ENCODE results near the gene CDH4. TPM values are rescaled to one million over a fixed set of nuclear protein-coding genes. Genes with fewer than 3 reads are reported as not detected.

Gene CDH4
- total and polyA plus RNA-seq, 4 experiments from 2014 or later: 0.39 to 1.1 (median 0.41) TPM; not detected in 1

DNA sequence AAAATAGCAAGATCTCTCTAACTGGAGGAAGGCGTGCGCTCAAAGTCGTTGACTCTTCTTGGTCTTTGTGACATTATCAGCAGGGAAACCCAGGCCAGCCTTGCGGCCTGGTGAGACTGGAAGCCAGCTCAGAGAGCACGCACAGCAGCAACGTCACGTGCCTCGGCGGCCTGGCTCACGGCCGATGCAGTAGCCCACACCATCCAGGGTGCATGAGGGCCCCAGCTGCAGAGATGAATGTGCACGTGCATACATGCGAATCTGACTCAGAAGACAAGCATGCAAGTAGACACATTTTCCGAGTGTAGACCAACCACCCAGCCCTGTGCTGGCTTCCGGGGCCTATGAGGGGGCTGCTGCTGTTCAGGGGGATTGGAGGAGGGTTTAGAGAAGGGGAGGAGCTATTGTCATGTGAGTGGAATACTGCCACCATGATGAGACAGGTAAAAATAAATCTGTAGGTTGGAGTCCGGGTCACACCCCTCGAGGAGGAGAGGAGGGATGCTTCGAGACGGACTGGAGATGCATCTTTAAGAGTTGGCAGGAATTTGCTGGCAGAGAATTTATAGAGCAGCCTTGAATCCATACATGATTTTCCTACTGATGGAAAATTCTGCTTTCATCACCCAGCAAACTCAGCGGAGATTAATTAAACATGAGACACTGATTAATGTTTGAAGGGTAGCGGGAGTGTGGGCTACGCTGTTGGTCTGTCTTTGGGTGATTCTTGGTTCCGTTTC lies 388.2 kb downstream of the CDH4 start:
- no peak for DNase-seq
- Mint-ChIP-seq H3K36me3 (no peaks in the 10 kb centered on the region), H3K4me3 (no peak overlapping the region), H3K27me3 (peaks cover 3 to 4% of the 10 kb centered on the region in 2 donors), H3K9me3 (peaks cover 0 to 2% (median 0%) of the 10 kb centered on the region in 8 donors), H3K27ac (peak overlapping the region in 1 of 7 donors; percentile 35), H3K4me1 (no peaks in the 10 kb centered on the region)
- intact Hi-C loops (cut with micrococcal nuclease): no loop called here
- ChIA-PET POLR2A (ENCODE audit: partially characterized antibody) (no interaction called here), CTCF (ENCODE audit: partially characterized antibody) (no interaction called here)
- no peaks in the 10 kb centered on the region for H3K9me3 ChIP-seq (ENCODE audit: control insufficient read depth in 1 of 2, low read length in 2 of 2)
- H3K27me3 ChIP-seq (ENCODE audit: insufficient read depth, low read length): no peaks in the 10 kb centered on the region
- no peaks in the 10 kb centered on the region for H3K4me1 ChIP-seq (ENCODE audit: insufficient read depth, low read length)
- no peak overlapping the region for H3K27ac ChIP-seq (ENCODE audit: low read depth, low read length)
- H3K36me3 ChIP-seq (ENCODE audit: insufficient read depth, low read length): no peaks in the 10 kb centered on the region
- H3K4me3 ChIP-seq (ENCODE audit: low read length in 2 of 2): no peak overlapping the region

DNA sequence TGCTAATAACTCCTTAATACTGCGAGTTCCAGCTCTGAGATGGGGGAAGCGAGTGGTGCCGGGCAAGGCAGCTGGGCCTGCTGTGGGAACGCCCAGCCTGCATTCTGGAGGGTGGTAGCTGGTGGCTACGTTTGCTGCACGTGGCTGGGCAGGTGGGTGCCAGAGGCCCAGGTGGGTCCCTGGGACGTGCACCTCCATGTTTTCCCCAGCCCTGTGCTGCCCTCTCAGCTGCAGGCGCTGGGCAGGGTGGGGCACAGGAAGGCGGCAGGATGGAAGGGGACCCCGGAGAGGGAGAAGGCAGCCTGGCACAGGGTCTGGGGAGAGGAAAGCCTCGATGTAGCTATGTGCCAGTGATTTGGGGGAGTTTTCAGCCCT lies 388.8 kb downstream of the CDH4 start:
- Mint-ChIP-seq H3K27me3 (peaks cover 3 to 4% of the 10 kb centered on the region in 2 donors), H3K4me1 (no peaks in the 10 kb centered on the region), H3K36me3 (no peaks in the 10 kb centered on the region), H3K9me3 (peaks cover 0 to 2% (median 0%) of the 10 kb centered on the region in 8 donors), H3K4me3 (no peak overlapping the region), H3K27ac (no peak overlapping the region)
- no peak overlapping the region for H3K4me3 ChIP-seq (ENCODE audit: low read length in 2 of 2)
- H3K36me3 ChIP-seq (ENCODE audit: insufficient read depth, low read length): no peaks in the 10 kb centered on the region
- ChIA-PET CTCF (ENCODE audit: partially characterized antibody) (no interaction called here), POLR2A (ENCODE audit: partially characterized antibody) (no interaction called here)
- no peak for DNase-seq
- H3K27me3 ChIP-seq (ENCODE audit: insufficient read depth, low read length): no peaks in the 10 kb centered on the region
- intact Hi-C loops (cut with micrococcal nuclease): no loop called here
- H3K9me3 ChIP-seq (ENCODE audit: control insufficient read depth in 1 of 2, low read length in 2 of 2): no peaks in the 10 kb centered on the region
- no peaks in the 10 kb centered on the region for H3K4me1 ChIP-seq (ENCODE audit: insufficient read depth, low read length)
- no peak overlapping the region for H3K27ac ChIP-seq (ENCODE audit: low read depth, low read length)

DNA sequence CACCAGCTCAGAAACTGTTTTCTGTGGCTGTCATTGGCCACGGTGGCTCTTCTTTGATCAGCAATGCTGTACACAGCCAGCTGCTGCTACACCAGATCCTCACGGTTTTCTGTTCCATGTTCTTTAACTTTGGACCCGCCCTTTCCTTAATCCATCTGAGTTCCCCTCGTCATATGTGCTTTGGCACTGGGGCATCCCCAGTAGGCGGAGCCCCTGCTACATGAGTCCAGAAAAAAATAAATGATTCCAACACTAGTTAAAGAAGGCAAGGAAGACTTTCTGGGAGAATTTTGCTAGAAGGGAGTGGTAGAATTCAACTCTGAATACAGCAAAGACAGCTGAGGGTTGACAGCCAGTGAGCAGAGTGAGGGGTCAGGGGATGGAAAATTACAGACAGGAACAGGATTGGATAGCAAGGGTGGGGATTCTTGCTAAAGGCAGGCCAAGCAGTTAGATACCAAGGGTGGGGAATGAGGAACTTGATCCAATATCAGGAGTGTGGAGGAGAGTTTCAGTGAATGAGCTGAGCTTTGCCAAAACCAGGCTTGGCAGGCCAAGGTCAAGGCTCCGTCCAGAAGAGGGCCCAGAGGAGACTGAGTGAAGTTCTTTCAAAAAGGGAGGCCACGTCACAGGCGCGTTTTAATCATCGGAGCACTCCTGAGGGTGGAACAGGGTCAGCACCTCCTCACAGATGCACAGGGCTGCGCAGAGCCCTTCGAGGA lies 391.8 kb downstream of the CDH4 start:
- Mint-ChIP-seq H3K4me1 (no peaks in the 10 kb centered on the region), H3K36me3 (no peaks in the 10 kb centered on the region), H3K27ac (peak overlapping the region in 1 of 7 donors; percentile 60), H3K9me3 (peaks cover 0 to 2% (median 0%) of the 10 kb centered on the region in 8 donors), H3K27me3 (peaks cover 3 to 4% of the 10 kb centered on the region in 2 donors), H3K4me3 (no peak overlapping the region)
- Histone ChIP-seq H3K27ac (ENCODE audit: low read depth, low read length) (no peak overlapping the region), H3K9me3 (ENCODE audit: control insufficient read depth in 1 of 2, low read length in 2 of 2) (no peaks in the 10 kb centered on the region), H3K27me3 (ENCODE audit: insufficient read depth, low read length) (no peaks in the 10 kb centered on the region), H3K4me1 (ENCODE audit: insufficient read depth, low read length) (no peaks in the 10 kb centered on the region), H3K36me3 (ENCODE audit: insufficient read depth, low read length) (no peaks in the 10 kb centered on the region), H3K4me3 (ENCODE audit: low read length in 2 of 2) (no peak overlapping the region)
- no peak for DNase-seq
- intact Hi-C loops (cut with micrococcal nuclease): no loop called here
- ChIA-PET POLR2A (ENCODE audit: partially characterized antibody) (no interaction called here), CTCF (ENCODE audit: partially characterized antibody) (no interaction called here)

DNA sequence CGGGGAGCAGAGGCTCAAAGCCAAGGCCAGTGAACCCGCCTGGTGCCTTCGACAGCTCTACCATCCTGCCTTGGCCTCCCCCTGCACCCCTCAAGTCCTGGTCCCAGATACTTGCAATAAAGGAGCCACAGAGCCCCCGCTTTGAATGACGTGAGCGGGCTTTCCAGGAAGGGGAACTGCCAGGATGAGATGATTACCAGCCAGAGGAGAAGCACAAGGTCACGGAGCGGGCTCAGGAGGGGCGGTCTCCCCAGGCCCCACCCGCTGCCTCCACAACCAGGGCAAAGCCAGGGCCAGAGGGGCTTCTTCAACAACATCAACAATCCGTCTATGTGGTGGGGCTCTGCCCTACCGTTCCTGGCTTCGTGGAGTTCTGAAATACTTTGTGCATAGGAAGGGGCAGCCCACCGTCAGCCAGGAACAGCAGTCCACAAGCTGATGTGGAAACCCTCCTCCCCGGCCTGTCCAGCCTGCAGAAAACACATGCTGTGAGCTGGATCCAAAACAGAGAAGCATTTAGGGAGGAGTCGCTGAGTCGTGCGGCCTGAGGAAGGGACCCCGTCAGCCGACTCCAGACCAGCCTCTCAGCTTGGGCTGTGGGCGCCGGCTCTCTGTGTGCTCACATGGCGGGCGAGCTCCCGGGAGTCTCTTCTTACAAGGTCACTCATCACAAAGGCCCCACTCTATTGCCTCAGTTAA lies 392.5 kb downstream of the CDH4 start:
- Histone ChIP-seq H3K27ac (ENCODE audit: low read depth, low read length) (no peak overlapping the region), H3K4me3 (ENCODE audit: low read length in 2 of 2) (no peak overlapping the region), H3K27me3 (ENCODE audit: insufficient read depth, low read length) (no peaks in the 10 kb centered on the region), H3K4me1 (ENCODE audit: insufficient read depth, low read length) (no peaks in the 10 kb centered on the region), H3K9me3 (ENCODE audit: control insufficient read depth in 1 of 2, low read length in 2 of 2) (no peaks in the 10 kb centered on the region), H3K36me3 (ENCODE audit: insufficient read depth, low read length) (no peaks in the 10 kb centered on the region)
- Mint-ChIP-seq H3K27ac (no peak overlapping the region), H3K9me3 (peaks cover 0 to 2% (median 0%) of the 10 kb centered on the region in 8 donors), H3K4me3 (no peak overlapping the region), H3K36me3 (no peaks in the 10 kb centered on the region), H3K4me1 (no peaks in the 10 kb centered on the region), H3K27me3 (peaks cover 3 to 4% of the 10 kb centered on the region in 2 donors)
- intact Hi-C loops (cut with micrococcal nuclease): no loop called here
- ChIA-PET CTCF (ENCODE audit: partially characterized antibody) (no interaction called here), POLR2A (ENCODE audit: partially characterized antibody) (no interaction called here)
- DNase-seq: no peak

DNA sequence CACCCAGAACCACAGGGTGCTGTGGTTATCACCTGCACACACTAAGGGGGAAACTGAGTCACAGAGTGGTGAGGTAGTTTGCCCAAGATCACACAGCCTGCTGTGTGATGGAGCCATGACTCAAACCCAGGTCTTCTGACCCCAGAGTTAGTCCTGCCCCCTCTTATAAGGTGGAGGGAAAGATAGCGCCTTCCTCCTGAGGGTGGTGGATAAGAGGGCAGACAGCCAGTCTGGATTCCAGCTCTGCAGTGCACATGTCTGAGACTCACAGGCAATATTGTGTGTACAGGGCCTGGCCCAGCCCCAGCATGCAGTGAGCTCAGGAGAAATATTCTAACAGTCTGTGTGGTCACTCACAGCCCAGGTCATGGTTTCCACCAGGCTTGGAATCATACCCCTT lies 393.7 kb downstream of the CDH4 start:
- Mint-ChIP-seq H3K4me1 (no peaks in the 10 kb centered on the region), H3K36me3 (no peaks in the 10 kb centered on the region), H3K9me3 (peaks cover 0 to 2% (median 0%) of the 10 kb centered on the region in 8 donors), H3K27ac (no peak overlapping the region), H3K4me3 (no peak overlapping the region), H3K27me3 (peaks cover 3 to 4% of the 10 kb centered on the region in 2 donors)
- H3K4me1 ChIP-seq (ENCODE audit: insufficient read depth, low read length): no peaks in the 10 kb centered on the region
- no peaks in the 10 kb centered on the region for H3K27me3 ChIP-seq (ENCODE audit: insufficient read depth, low read length)
- ChIA-PET POLR2A (ENCODE audit: partially characterized antibody) (no interaction called here), CTCF (ENCODE audit: partially characterized antibody) (no interaction called here)
- no peak overlapping the region for H3K4me3 ChIP-seq (ENCODE audit: low read length in 2 of 2)
- no peaks in the 10 kb centered on the region for H3K9me3 ChIP-seq (ENCODE audit: control insufficient read depth in 1 of 2, low read length in 2 of 2)
- DNase-seq: no peak
- H3K27ac ChIP-seq (ENCODE audit: low read depth, low read length): no peak overlapping the region
- no peaks in the 10 kb centered on the region for H3K36me3 ChIP-seq (ENCODE audit: insufficient read depth, low read length)
- intact Hi-C loops (cut with micrococcal nuclease): no loop called here

DNA sequence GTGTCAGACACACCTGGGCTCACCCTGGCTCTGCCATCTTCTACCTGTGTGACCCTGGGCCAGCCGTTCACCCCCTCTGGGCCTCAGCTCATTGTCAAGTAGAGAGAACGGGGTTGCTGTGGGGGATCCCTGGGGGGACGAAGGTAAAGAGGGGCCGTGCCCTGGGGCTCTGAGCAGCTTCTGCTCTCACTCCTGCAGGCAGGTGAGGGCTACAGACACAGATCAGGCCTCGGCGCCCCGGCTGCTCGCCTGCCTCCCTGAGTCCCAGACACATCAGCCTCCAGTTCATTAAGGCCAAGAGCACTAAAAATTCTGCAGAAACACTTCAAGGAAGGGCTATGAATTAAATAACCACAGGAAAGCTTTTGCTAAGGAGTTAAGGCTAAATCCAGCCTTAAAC lies 394.4 kb downstream of the CDH4 start:
- no peaks in the 10 kb centered on the region for H3K9me3 ChIP-seq (ENCODE audit: control insufficient read depth in 1 of 2, low read length in 2 of 2)
- H3K27me3 ChIP-seq (ENCODE audit: insufficient read depth, low read length): no peaks in the 10 kb centered on the region
- Mint-ChIP-seq H3K36me3 (no peaks in the 10 kb centered on the region), H3K4me3 (no peak overlapping the region), H3K9me3 (peaks cover 0 to 2% (median 0%) of the 10 kb centered on the region in 8 donors), H3K27me3 (peaks cover 3 to 4% of the 10 kb centered on the region in 2 donors), H3K27ac (no peak overlapping the region), H3K4me1 (no peaks in the 10 kb centered on the region)
- no peaks in the 10 kb centered on the region for H3K36me3 ChIP-seq (ENCODE audit: insufficient read depth, low read length)
- intact Hi-C loops (cut with micrococcal nuclease): no loop called here
- no peak overlapping the region for H3K4me3 ChIP-seq (ENCODE audit: low read length in 2 of 2)
- H3K27ac ChIP-seq (ENCODE audit: low read depth, low read length): no peak overlapping the region
- DNase-seq: no peak
- CTCF ChIA-PET (ENCODE audit: partially characterized antibody): no interaction called here
- H3K4me1 ChIP-seq (ENCODE audit: insufficient read depth, low read length): no peaks in the 10 kb centered on the region
- POLR2A ChIA-PET (ENCODE audit: partially characterized antibody): no interaction called here

DNA sequence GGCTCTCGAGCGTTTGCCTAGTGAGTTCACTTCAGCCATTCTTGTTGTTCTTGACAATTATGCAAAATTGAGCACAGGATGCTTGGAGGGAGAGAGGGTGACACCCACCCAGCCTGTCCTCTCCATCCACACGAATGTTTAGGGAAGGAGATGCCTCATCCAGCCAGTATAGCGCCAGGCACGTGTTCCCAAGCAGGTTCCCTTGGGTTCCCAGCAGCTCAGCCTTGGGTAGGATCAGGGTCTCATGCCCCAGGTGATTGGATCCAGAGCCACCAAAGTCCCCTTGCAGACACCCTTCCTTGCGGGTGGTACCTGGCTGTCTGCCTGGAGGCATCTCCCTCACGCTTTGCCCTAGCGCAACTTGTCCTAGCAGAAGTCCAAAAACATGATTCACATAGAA lies 394.9 kb downstream of the CDH4 start:
- no peak overlapping the region for H3K27ac Mint-ChIP-seq
- DNase-seq: no peak
- Histone ChIP-seq H3K27me3 (ENCODE audit: insufficient read depth, low read length) (no peaks in the 10 kb centered on the region), H3K9me3 (ENCODE audit: control insufficient read depth in 1 of 2, low read length in 2 of 2) (no peaks in the 10 kb centered on the region), H3K4me1 (ENCODE audit: insufficient read depth, low read length) (no peaks in the 10 kb centered on the region), H3K4me3 (ENCODE audit: low read length in 2 of 2) (no peak overlapping the region), H3K27ac (ENCODE audit: low read depth, low read length) (no peak overlapping the region), H3K36me3 (ENCODE audit: insufficient read depth, low read length) (no peaks in the 10 kb centered on the region)
- H3K4me1 Mint-ChIP-seq: no peaks in the 10 kb centered on the region
- CTCF ChIA-PET (ENCODE audit: partially characterized antibody): no interaction called here
- H3K27me3 Mint-ChIP-seq: peaks cover 3 to 4% of the 10 kb centered on the region in 2 donors
- H3K4me3 Mint-ChIP-seq: no peak overlapping the region
- H3K36me3 Mint-ChIP-seq: no peaks in the 10 kb centered on the region
- intact Hi-C loops (cut with micrococcal nuclease): no loop called here
- peaks cover 0 to 2% (median 0%) of the 10 kb centered on the region in 8 donors for H3K9me3 Mint-ChIP-seq
- POLR2A ChIA-PET (ENCODE audit: partially characterized antibody): no interaction called here
